ENCODE results near the gene IPMK.

- TF ChIP-seq CTCF (IDR thresholded peaks at IDR 0.05) (no peak), EP300 (IDR thresholded peaks at IDR 0.05) (no peak)
Measured at GRCh38 chr10:58280477-58280876, 12.8 kb upstream of the IPMK start.

All from ovary (tissue), 3 donors.